Natural killer cell treated with Interleukin-12 subunit alpha and Interleukin-12 subunit beta and Interleukin-15 and Interleukin-18, amount 100 ng/mL, for 72 hours (primary cell): ENCODE data around the gene FAM120AOS. TPM values are rescaled to one million over a fixed set of nuclear protein-coding genes. Genes with fewer than 3 reads are reported as not detected.

Experiments used
- ATAC-seq, 2 donors: fragments of 150-1000 bp; cut with Tn5 transposase in 1 of 2; sonication (Bioruptor Pico), chemical (Tn5 transposase) in 1 of 2; 2 replicates each; pipeline ENCODE4 v1.10.0; 2021
- DNase-seq: peaks from one replicate; pipeline ENCODE4 v3.0.0; 2022; ENCODE audit warnings: low spot score
- H3K27ac Mint-ChIP-seq, 2 donors: 1 replicate in 1 of 2; 2 replicates in 1 of 2; pipeline ENCODE4 v1.8.0; 2022; ENCODE audit warnings: mixed read lengths in 2 of 2, mild to moderate bottlenecking in 1 of 2, moderate library complexity in 1 of 2
- H3K27me3 Mint-ChIP-seq, 2 donors: 1 replicate in 1 of 2; 2 replicates in 1 of 2; pipeline ENCODE4 v1.8.0; 2022; ENCODE audit warnings: mixed read lengths in 2 of 2
- H3K36me3 Mint-ChIP-seq: one replicate; pipeline ENCODE4 v1.8.0; 2022; ENCODE audit warnings: mixed read lengths
- H3K4me1 Mint-ChIP-seq, 2 donors: 1 replicate in 1 of 2; 2 replicates in 1 of 2; pipeline ENCODE4 v1.8.0; 2022; ENCODE audit warnings: low read depth in 2 of 2, mixed read lengths in 2 of 2, mild to moderate bottlenecking in 1 of 2
- H3K4me3 Mint-ChIP-seq: one replicate; pipeline ENCODE4 v1.8.0; 2022; ENCODE audit warnings: mixed read lengths
- H3K9me3 Mint-ChIP-seq: 2 replicates; pipeline ENCODE4 v1.8.0; 2022; ENCODE audit warnings: mixed read lengths
- total RNA-seq, 2 donors: library from RNA; stranded (reverse); gene quantifications; one replicate each; pipeline ENCODE4 v1.2.3, GENCODE V29; 2022

FAM120AOS gene
- 10 to 100 TPM; 28.6 to 36.0 TPM for total RNA-seq

DNA sequence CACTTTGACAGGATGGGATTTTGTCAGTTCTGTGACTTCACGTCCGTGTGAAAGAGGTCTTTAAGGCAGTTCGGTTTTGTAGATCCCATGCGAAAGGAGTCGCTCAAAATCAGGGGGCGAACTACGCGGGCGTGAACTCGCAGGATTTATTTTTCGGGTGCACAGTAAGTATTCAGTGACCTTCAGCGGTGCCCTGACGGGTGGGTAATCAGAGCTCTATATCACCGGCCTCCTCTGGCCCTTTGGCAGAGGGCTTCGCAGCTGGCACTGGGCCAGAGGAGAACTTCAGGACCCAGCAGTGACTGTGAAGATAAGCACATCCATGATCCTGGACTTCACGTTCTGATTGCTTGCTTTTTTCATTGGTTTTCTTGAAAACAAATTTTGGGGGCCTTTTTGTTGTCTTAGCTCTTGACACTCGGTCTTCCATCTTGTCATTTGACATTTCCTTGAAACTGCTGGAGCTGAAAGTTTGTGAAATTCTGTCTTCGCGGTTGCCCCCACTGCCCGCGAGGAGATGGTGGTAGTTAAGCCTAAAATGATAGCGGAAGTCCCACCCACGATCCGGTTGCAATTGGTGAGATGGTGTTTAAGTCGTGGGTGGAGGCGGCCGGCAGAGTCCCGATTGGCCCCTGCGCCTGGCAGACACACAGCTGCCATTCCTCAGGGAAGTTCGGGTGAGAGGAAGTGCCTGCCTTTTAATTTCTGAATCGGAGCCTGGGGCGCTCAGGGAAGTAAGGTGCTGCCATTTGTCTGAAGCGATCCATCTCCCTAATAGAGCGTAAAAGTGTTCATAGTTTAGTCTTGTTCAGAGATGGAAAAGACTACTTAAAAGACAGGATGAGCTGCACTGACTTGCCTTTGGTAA, at the start of gene FAM120AOS:
Gene FAM120AOS, minus strand, starts transcription at position 535 of the 868 bp plus-strand sequence. CDS start 872 bp downstream, outside the sequence.
- Mint-ChIP-seq H3K27ac (peak within 1 kb of the TSS; percentile 87 to 92), H3K27me3 (no peaks in the 10 kb centered on the region), H3K4me3 (peak within 1 kb of the TSS; percentile 90), H3K36me3 (peaks cover 17% of the 10 kb centered on the region), H3K4me1 (peaks cover 34 to 53% of the 10 kb centered on the region in 2 donors), H3K9me3 (no peaks in the 10 kb centered on the region)
- peak; percentile 80 to 89 for ATAC-seq
- peak; percentile 92 for DNase-seq

GRCh38 chr9:93501406-93501805, 48.0 kb upstream of the FAM120AOS start:
- DNase-seq (no peak), ATAC-seq (no peak)
- peak overlapping the region; percentile 83 to 94 for H3K27ac Mint-ChIP-seq
- H3K4me1 Mint-ChIP-seq = peaks cover 51 to 58% of the 10 kb centered on the region in 2 donors
- peaks cover 38% of the 10 kb centered on the region for H3K36me3 Mint-ChIP-seq
- peak overlapping the region; percentile 88 for H3K4me3 Mint-ChIP-seq
- no peaks in the 10 kb centered on the region for H3K9me3 Mint-ChIP-seq
- no peaks in the 10 kb centered on the region for H3K27me3 Mint-ChIP-seq

DNA sequence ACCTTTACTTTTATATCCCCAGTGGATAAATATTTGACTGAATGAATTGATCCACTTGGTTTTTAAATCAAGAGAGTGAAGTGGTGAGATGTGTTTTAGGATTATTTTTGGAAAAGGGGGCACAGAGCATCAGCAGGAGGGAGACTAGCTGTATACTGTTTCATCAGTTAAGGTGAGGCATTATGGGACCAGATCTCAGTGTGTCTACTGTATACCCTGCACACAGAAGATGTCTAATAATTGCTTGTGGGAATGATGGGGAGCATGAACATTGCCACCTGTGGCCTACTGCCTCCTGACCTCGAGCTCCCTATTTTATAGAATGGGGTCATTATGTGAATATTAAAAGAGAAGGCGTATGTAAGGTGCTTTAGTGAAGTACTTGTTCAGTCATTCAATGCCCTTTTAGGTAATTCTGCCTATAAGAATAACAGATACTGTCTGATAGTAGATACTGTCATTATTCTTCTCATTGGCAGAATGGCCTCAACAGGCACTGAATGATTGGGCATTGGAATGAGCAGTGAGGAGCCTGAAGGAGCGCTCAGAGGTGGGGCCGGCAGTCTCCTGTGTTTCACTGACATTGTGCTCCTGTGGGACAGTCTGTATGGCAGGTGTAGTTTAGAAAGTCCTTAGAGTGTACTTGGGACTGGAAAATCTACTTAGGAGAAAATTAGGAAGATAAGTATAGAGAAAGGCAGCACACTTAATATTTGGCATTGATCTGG, 47.4 kb upstream of the FAM120AOS start:
- Mint-ChIP-seq H3K27me3 (no peaks in the 10 kb centered on the region), H3K27ac (peak overlapping the region; percentile 83 to 94), H3K9me3 (no peaks in the 10 kb centered on the region), H3K36me3 (peaks cover 35% of the 10 kb centered on the region), H3K4me1 (peaks cover 49 to 60% of the 10 kb centered on the region in 2 donors), H3K4me3 (peak overlapping the region; percentile 88)
- ATAC-seq (no peak), DNase-seq (no peak)

DNA sequence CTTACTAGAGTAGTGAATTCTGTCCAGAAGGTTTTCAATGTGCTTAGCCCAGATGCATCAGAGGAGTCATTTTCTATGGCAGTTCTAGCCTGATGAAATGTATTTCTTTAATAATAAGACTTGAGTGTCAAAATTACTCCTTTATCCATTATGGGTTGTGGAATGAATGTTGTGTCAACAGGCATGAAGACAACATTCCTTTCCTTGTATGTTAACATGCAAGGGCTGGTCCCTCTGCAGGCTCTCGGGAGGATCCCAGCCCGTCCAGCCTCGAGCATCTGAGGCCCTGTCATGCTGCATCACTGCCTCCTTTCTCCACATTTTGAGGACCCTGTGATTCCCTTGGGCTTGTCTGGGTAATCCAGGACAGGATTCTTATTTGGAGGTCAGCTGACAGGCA, 42.9 kb upstream of the FAM120AOS start:
- no peak overlapping the region for H3K4me3 Mint-ChIP-seq
- no peak for DNase-seq
- ATAC-seq = no peak
- H3K27me3 Mint-ChIP-seq = no peaks in the 10 kb centered on the region
- peaks cover 22% of the 10 kb centered on the region for H3K36me3 Mint-ChIP-seq
- no peaks in the 10 kb centered on the region for H3K9me3 Mint-ChIP-seq
- peak overlapping the region in 1 of 2 donors; percentile 10 for H3K27ac Mint-ChIP-seq
- H3K4me1 Mint-ChIP-seq = peaks cover 43 to 45% of the 10 kb centered on the region in 2 donors

- no peak overlapping the region for H3K4me3 Mint-ChIP-seq
- no peak for DNase-seq
- ATAC-seq = no peak
- peaks cover 11% of the 10 kb centered on the region for H3K36me3 Mint-ChIP-seq
- H3K9me3 Mint-ChIP-seq = no peaks in the 10 kb centered on the region
- H3K27me3 Mint-ChIP-seq = no peaks in the 10 kb centered on the region
- no peak overlapping the region for H3K27ac Mint-ChIP-seq
- peaks cover 25 to 33% of the 10 kb centered on the region in 2 donors for H3K4me1 Mint-ChIP-seq
Observed at GRCh38 chr9:93493949-93494348, 40.6 kb upstream of the FAM120AOS start.

- Mint-ChIP-seq H3K36me3 (peaks cover 19% of the 10 kb centered on the region), H3K4me3 (no peak overlapping the region), H3K4me1 (peaks cover 38 to 41% of the 10 kb centered on the region in 2 donors), H3K27ac (peak overlapping the region in 1 of 2 donors; percentile 47), H3K9me3 (no peaks in the 10 kb centered on the region), H3K27me3 (no peaks in the 10 kb centered on the region)
- ATAC-seq (no peak), DNase-seq (no peak)
Observed at GRCh38 chr9:93492327-93492726, 38.9 kb upstream of the FAM120AOS start.

DNA sequence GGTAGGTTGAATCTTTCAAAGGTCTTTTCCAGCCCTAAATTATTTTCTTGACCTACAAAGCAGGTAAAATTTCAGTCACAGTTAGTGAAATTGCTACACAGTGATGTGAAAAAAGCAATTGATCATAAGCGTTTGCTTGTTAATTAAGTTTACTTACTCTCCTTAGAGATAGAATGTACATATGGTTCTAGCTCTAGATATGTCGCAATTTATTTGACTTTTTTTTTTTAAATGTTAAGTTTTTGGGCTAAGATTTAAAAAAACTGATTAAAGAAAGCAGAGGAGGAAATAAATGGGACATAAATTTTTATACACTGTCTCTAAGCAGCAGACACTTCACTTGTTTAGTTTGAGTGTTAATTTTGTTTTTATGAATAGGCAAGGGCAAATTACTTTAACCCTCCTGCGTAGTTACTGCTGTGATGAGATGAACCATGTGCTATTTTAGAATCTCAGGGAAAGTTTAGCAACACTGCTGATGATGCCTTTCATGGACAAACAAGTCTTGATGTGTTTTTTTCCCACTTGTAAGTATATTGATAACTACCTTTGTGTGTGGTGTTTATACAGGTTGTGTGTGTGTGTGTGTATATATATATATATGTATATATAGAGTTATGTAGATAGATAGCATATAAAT, 38.3 kb upstream of the FAM120AOS start:
- Mint-ChIP-seq H3K36me3 (peaks cover 14% of the 10 kb centered on the region), H3K4me3 (no peak overlapping the region), H3K27ac (peak overlapping the region in 1 of 2 donors; percentile 47), H3K27me3 (no peaks in the 10 kb centered on the region), H3K9me3 (no peaks in the 10 kb centered on the region), H3K4me1 (peaks cover 40 to 41% of the 10 kb centered on the region in 2 donors)
- DNase-seq (no peak), ATAC-seq (no peak)

DNA sequence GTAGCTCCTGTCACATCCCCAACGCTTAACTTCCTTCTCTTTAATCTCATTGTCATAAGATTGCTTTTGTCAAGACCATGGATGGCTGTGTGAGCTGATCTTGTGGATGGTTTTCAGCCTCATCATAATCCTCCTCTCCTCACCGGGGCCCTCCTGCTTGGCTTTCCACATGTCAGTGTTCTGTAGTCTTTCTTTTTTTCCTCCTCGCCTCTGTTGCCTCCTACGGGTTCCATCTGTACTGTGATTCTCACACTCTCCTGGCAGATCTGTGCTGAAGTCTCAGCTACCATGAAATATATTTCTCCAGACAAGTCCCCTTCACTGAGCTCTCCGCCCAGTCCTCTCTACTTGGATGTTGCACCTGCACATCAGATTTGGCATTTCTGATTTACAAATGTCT, 34.9 kb upstream of the FAM120AOS start:
- peaks cover 25 to 32% of the 10 kb centered on the region in 2 donors for H3K4me1 Mint-ChIP-seq
- peak overlapping the region in 1 of 2 donors; percentile 0 for H3K27ac Mint-ChIP-seq
- peaks cover 14% of the 10 kb centered on the region for H3K36me3 Mint-ChIP-seq
- H3K27me3 Mint-ChIP-seq = no peaks in the 10 kb centered on the region
- H3K9me3 Mint-ChIP-seq = no peaks in the 10 kb centered on the region
- no peak for ATAC-seq
- H3K4me3 Mint-ChIP-seq = no peak overlapping the region
- no peak for DNase-seq

- ATAC-seq (no peak), DNase-seq (no peak)
- H3K9me3 Mint-ChIP-seq = no peaks in the 10 kb centered on the region
- no peaks in the 10 kb centered on the region for H3K27me3 Mint-ChIP-seq
- H3K4me3 Mint-ChIP-seq = no peak overlapping the region
- H3K27ac Mint-ChIP-seq = peak overlapping the region; percentile 20 to 28
- peaks cover 31 to 35% of the 10 kb centered on the region in 2 donors for H3K4me1 Mint-ChIP-seq
- H3K36me3 Mint-ChIP-seq = peaks cover 19% of the 10 kb centered on the region
Observed at GRCh38 chr9:93486268-93486667, 32.9 kb upstream of the FAM120AOS start.

DNA sequence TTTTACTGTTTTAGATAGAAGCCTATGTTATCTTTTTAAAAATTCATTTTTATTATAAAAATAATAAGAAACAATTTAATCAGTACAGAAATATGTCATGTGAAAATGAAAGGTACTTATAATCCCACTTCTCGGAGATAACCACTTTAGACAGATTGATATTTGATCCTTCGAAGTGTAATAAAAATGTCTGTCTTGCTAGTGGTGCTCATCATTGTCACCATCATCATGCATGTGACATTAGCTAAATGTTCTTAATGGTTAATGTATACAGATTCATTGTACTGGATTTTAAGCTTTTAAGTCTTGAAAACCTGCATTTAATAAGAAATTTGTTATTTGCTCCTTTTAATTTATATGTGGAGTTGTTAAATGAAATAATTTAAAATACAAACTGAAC, 30.1 kb upstream of the FAM120AOS start:
- H3K27ac Mint-ChIP-seq = no peak overlapping the region
- H3K4me3 Mint-ChIP-seq = no peak overlapping the region
- peaks cover 31 to 39% of the 10 kb centered on the region in 2 donors for H3K4me1 Mint-ChIP-seq
- peaks cover 14% of the 10 kb centered on the region for H3K36me3 Mint-ChIP-seq
- no peaks in the 10 kb centered on the region for H3K27me3 Mint-ChIP-seq
- DNase-seq (no peak), ATAC-seq (no peak)
- H3K9me3 Mint-ChIP-seq = no peaks in the 10 kb centered on the region

GRCh38 chr9:93480728-93481324, 27.4 kb upstream of the FAM120AOS start:
- Mint-ChIP-seq H3K36me3 (peaks cover 11% of the 10 kb centered on the region), H3K4me1 (peaks cover 16 to 29% of the 10 kb centered on the region in 2 donors), H3K4me3 (no peak overlapping the region), H3K27ac (no peak overlapping the region), H3K27me3 (no peaks in the 10 kb centered on the region), H3K9me3 (no peaks in the 10 kb centered on the region)
- ATAC-seq (no peak), DNase-seq (no peak)

DNA sequence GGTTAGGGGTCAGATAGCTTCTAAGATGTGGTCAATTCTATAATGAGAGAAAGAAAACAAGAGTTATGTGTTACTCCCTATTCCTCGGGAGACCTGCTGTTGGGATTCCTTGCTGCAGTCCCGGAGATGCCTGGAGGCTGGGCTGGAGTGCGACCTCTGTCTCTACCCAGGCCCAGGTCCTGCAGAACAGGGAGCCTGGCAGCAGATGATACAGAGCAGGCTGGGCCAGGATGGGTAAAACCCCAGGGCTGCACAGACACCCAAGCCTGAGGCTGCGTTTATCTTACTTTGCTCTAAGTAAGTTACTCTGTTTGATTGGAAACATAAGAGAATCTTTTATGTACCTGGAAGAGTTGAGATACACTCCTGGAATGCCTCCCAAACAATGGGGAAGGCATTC, 26.9 kb upstream of the FAM120AOS start:
- DNase-seq = no peak
- no peak overlapping the region for H3K4me3 Mint-ChIP-seq
- peak overlapping the region in 1 of 2 donors; percentile 14 for H3K27ac Mint-ChIP-seq
- H3K9me3 Mint-ChIP-seq = no peaks in the 10 kb centered on the region
- H3K4me1 Mint-ChIP-seq = peaks cover 16 to 35% of the 10 kb centered on the region in 2 donors
- H3K36me3 Mint-ChIP-seq = peaks cover 11% of the 10 kb centered on the region
- no peak for ATAC-seq
- H3K27me3 Mint-ChIP-seq = no peaks in the 10 kb centered on the region

DNA sequence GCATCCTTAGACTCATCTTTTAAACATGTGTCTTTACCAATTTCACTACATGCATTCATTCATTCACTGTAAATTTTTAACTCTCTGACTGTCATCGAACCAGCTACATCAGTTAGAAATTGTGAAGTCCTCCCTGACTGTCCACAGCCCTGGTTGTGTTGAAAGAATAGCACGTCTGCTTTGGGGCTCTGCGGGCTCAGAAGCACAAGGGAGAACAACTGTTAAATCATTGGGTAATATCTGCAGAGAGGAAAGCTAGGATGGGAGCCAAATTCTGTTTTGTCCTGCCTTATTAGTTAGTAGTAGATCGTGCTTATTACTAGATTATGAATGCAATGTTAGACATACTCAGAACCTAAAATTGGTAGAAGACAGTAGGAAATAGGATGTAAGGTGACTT, 26.3 kb upstream of the FAM120AOS start:
- Mint-ChIP-seq H3K4me1 (peaks cover 16 to 35% of the 10 kb centered on the region in 2 donors), H3K4me3 (no peak overlapping the region), H3K9me3 (no peaks in the 10 kb centered on the region), H3K36me3 (peaks cover 11% of the 10 kb centered on the region), H3K27ac (peak overlapping the region in 1 of 2 donors; percentile 14), H3K27me3 (no peaks in the 10 kb centered on the region)
- no peak for ATAC-seq
- no peak for DNase-seq
